ENCODE measurements around the gene SHB. TPM values are rescaled to one million over a fixed set of nuclear protein-coding genes. Genes with fewer than 3 reads are reported as not detected.

The SHB gene
- polyA plus RNA-seq, 1 donor (not counting 4 experiments of a cell fraction or from before 2014, with no cell fraction given): 10.9 TPM

GRCh38 chr9:37947471-37947870 is 121.6 kb downstream of the SHB start:
- dilution Hi-C loops (cut with MboI; ENCODE audit: extremely low pct_ligation_motif_present, low sequenced_read_pairs): no loop called here
- Histone ChIP-seq H4K20me1 (ENCODE audit: control insufficient read depth, extremely low read depth, insufficient read depth, low read length) (no peaks in the 10 kb centered on the region), H3K4me1 (ENCODE audit: control insufficient read depth, extremely low read depth, insufficient read depth, low read length) (peaks cover 39% of the 10 kb centered on the region), H3K9ac (ENCODE audit: control insufficient read depth, extremely low read depth, insufficient read depth, low read length) (no peak overlapping the region), H3K4me3 (ENCODE audit: control insufficient read depth in 2 of 3, extremely low read depth in 1 of 3, insufficient read depth in 2 of 3, low read depth in 1 of 3, low read length in 3 of 3) (no peak overlapping the region), H2AFZ (ENCODE audit: control insufficient read depth, low read length) (no peak overlapping the region), H3K4me2 (ENCODE audit: control insufficient read depth, extremely low read depth, insufficient read depth, low read depth, low read length) (no peak overlapping the region), H3K36me3 (ENCODE audit: control insufficient read depth in 2 of 2, extremely low read depth in 1 of 2, insufficient read depth in 2 of 2, low read length in 2 of 2) (peaks cover 44 to 48% of the 10 kb centered on the region in 2 experiments), H3K9me3 (ENCODE audit: control insufficient read depth, low read depth, low read length) (no peaks in the 10 kb centered on the region), H3K79me2 (ENCODE audit: control insufficient read depth, insufficient read depth, low read length) (peaks cover 4% of the 10 kb centered on the region), H3K27ac (ENCODE audit: control insufficient read depth, insufficient read depth, low read length) (no peak overlapping the region), H3K27me3 (ENCODE audit: control insufficient read depth, extremely low read depth, insufficient read depth, low read length) (no peaks in the 10 kb centered on the region), H3K9me1 (ENCODE audit: control insufficient read depth, extremely low read depth, insufficient read depth, low read length) (peaks cover 6% of the 10 kb centered on the region)
- no peak for FAIRE-seq
- TF ChIP-seq EZH2 (IDR thresholded peaks at IDR 0.05; ENCODE audit: low read length): no peak
- no peak for TF ChIP-seq CTCF (optimal IDR thresholded peaks at IDR 0.05 in 1 of 3, IDR thresholded peaks at IDR 0.05 in 1 of 3, conservative IDR thresholded peaks at IDR 0.05 in 1 of 3; ENCODE audit: extremely low read depth in 1 of 3, insufficient read depth in 2 of 3, low read length in 3 of 3)
- DNase-seq (ENCODE audit: low read depth, low spot score): no peak

- Histone ChIP-seq H2AFZ (ENCODE audit: control insufficient read depth, low read length) (no peak overlapping the region), H3K9me1 (ENCODE audit: control insufficient read depth, extremely low read depth, insufficient read depth, low read length) (peaks cover 6% of the 10 kb centered on the region), H3K9ac (ENCODE audit: control insufficient read depth, extremely low read depth, insufficient read depth, low read length) (no peak overlapping the region), H3K36me3 (ENCODE audit: control insufficient read depth in 2 of 2, extremely low read depth in 1 of 2, insufficient read depth in 2 of 2, low read length in 2 of 2) (peaks cover 41 to 47% of the 10 kb centered on the region in 2 experiments), H3K27me3 (ENCODE audit: control insufficient read depth, extremely low read depth, insufficient read depth, low read length) (no peaks in the 10 kb centered on the region), H3K79me2 (ENCODE audit: control insufficient read depth, insufficient read depth, low read length) (peaks cover 2% of the 10 kb centered on the region), H3K4me1 (ENCODE audit: control insufficient read depth, extremely low read depth, insufficient read depth, low read length) (peaks cover 40% of the 10 kb centered on the region), H3K9me3 (ENCODE audit: control insufficient read depth, low read depth, low read length) (no peaks in the 10 kb centered on the region), H4K20me1 (ENCODE audit: control insufficient read depth, extremely low read depth, insufficient read depth, low read length) (no peaks in the 10 kb centered on the region), H3K4me2 (ENCODE audit: control insufficient read depth, extremely low read depth, insufficient read depth, low read depth, low read length) (no peak overlapping the region), H3K27ac (ENCODE audit: control insufficient read depth, insufficient read depth, low read length) (no peak overlapping the region), H3K4me3 (ENCODE audit: control insufficient read depth in 2 of 3, extremely low read depth in 1 of 3, insufficient read depth in 2 of 3, low read depth in 1 of 3, low read length in 3 of 3) (no peak overlapping the region)
- TF ChIP-seq CTCF (optimal IDR thresholded peaks at IDR 0.05 in 1 of 3, IDR thresholded peaks at IDR 0.05 in 1 of 3, conservative IDR thresholded peaks at IDR 0.05 in 1 of 3; ENCODE audit: extremely low read depth in 1 of 3, insufficient read depth in 2 of 3, low read length in 3 of 3): no peak
- no peak for TF ChIP-seq EZH2 (IDR thresholded peaks at IDR 0.05; ENCODE audit: low read length)
- dilution Hi-C loops (cut with MboI; ENCODE audit: extremely low pct_ligation_motif_present, low sequenced_read_pairs): no loop called here
- DNase-seq (ENCODE audit: low read depth, low spot score): no peak
- FAIRE-seq: no peak
Measured at GRCh38 chr9:37946971-37947370, 122.1 kb downstream of the SHB start.
